WI38 (cell line): ENCODE results near the gene SVEP1.

Experiments
- H3K4me3 ChIP-seq: 2 replicates; pipeline ENCODE4 v1.5.1; 2011; ENCODE audit warnings: low read depth, mild to moderate bottlenecking, control low read depth, low read length
- TF ChIP-seq, protein P1 (sequence below): IDR thresholded peaks from 2 replicates; pipeline ENCODE4 v1.5.1; 2012; ENCODE audit warnings: low read depth, mild to moderate bottlenecking, control low read depth, low read length

Gene SVEP1

DNA sequence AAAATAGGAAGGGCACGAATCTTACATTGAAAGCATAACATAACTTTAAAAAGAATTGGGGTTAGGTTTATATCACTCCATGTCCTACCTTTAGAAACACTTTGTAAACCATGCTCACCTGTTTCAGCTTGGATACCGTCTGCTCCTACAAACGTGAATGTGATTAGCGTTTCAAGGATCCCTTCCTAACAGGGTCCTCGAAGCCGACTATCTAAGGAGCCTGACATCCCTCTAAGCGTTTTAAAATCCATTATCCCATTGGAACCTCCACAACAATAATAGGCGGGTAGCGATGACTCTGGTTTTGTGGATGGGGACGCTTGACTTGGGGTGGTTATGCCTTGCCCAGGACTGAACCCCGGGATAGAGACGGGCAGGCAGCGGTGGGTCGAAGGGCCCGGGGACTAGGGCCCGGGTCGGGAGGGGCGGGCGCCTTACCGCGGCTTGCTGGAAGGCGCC lies 937 bp downstream of the SVEP1 start:
- TF ChIP-seq, protein P1, sequence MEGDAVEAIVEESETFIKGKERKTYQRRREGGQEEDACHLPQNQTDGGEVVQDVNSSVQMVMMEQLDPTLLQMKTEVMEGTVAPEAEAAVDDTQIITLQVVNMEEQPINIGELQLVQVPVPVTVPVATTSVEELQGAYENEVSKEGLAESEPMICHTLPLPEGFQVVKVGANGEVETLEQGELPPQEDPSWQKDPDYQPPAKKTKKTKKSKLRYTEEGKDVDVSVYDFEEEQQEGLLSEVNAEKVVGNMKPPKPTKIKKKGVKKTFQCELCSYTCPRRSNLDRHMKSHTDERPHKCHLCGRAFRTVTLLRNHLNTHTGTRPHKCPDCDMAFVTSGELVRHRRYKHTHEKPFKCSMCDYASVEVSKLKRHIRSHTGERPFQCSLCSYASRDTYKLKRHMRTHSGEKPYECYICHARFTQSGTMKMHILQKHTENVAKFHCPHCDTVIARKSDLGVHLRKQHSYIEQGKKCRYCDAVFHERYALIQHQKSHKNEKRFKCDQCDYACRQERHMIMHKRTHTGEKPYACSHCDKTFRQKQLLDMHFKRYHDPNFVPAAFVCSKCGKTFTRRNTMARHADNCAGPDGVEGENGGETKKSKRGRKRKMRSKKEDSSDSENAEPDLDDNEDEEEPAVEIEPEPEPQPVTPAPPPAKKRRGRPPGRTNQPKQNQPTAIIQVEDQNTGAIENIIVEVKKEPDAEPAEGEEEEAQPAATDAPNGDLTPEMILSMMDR, result no peak
- H3K4me3 ChIP-seq, result peak overlapping the region; percentile 91

DNA sequence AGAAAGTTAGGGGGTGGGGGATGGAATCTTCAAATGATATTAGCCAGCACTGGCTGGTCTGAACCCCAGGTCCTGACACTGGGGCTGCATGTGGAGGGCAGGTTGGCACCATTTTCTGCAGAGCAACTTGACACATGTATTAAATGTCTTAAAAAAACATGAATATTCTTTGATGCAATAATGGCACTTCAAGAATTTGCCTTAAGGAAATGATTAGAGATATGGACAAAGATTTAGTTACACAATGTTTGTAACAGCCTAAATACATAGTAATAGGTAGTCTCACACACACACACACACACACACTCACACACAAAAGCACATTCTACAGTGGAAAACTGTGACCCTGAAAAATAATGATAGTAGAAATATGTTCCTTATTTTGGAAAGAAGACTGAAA lies 3.6 kb downstream of the SVEP1 start:
- peak overlapping the region; percentile 19 for H3K4me3 ChIP-seq
- TF ChIP-seq, protein P1, result no peak

DNA sequence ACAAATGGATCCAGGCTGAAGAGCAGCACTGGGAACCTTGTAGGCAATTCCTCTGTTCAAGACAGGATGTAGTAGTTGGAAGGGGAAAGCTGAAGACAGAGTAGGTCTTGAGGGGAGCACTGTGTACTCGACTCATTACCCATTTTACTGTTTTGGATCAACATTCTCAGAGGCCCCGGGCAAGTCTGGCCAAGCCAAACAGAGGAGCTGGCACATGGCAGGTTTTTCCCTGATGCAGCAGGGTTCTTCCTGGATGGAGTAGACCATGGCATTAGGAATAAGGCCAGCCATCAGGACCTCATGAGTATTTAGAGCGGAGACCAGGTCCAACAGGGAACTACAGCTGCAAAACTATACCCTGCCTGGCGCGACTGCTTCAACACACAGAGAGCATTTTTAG lies 4.4 kb downstream of the SVEP1 start:
- TF ChIP-seq, protein P1, result no peak
- no peak overlapping the region for H3K4me3 ChIP-seq

DNA sequence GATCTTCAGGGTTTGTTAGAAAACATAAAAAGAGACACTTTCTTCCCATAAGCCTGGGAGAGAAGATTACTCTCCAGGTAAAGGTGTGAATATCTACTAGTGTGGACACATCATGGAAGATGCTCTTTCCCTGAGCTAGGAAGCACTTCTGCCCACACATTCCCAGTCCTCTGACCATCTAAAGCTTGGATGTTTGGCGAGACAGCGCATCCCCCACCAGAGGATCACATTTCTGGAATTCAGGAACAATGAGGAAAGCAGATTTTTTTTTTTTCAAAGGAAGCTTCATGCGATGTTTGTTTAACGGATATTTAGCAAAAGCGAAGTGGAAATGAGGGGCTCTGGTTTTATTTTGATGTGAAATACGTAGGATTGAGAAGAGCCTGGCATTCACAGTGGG lies 6.2 kb downstream of the SVEP1 start:
- TF ChIP-seq, protein P1, result no peak
- no peak overlapping the region for H3K4me3 ChIP-seq

DNA sequence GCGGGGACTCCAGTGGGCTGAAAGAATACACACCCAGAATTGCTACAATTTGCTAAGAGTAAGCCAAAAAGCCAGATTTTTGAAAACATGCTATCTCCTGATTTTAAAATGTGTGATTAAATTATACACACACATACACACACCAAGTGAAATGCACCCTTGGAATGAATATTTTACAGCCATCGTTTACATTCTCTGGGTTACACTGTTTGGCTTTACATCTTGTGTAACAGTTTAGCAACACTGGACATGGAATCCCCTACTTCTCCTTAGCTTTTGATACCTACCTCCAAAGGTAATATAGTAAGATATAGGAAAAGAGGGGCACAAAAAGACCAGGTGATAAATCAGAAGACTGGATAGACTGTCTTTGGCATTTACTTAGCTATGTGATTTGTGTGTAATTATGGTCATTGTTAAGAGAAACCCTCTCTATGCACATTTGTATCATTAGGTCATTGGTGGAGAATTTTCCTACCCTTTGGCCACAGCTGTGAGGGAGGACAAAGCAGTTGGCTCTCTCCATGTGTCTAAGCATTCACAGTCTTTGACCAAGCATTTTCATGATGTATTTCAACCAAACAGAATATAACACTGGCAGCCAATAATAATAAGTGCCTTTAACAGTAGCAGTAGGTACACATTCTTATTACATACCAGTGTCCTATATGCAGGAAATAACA lies 7.6 kb downstream of the SVEP1 start:
- TF ChIP-seq, protein P1, result no peak
- H3K4me3 ChIP-seq, result no peak overlapping the region

DNA sequence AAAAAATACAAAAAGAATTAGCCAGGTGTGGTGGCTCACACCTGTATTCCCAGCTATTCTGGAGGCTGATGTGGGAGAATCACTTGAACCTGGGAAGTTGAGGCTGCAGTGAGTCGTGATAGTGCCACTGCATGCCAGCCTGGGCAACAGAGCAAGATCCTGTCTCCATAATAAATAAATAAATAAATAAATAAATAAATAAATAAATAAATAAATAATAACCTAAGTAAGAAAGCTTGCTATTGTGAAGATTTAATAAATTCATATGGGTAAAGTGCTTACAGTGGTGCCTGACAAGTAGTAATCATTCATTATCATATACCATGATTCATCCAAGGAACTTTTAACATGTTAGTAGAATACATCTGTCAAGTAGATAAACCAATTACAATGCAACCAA lies 13.4 kb downstream of the SVEP1 start:
- TF ChIP-seq, protein P1, result no peak
- no peak overlapping the region for H3K4me3 ChIP-seq

DNA sequence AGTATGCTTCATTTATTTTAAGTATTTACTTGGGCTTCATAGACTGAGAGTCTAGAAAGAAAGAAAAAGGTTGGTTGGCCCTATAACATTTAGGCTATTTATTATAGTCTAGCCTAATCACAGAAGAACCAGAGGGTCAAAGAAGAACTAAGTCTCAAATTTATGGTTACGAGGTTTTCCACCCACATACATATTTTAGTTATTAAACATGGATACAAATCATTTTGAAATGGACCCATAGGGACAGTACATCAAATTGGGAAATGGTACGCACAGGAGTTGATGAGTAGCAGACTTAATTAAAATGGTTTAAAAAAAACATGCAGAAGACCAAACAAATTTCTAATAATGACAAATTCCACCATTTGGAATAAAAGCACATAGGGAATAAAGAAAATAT lies 17.7 kb downstream of the SVEP1 start:
- no peak overlapping the region for H3K4me3 ChIP-seq
- TF ChIP-seq, protein P1, result no peak
